PFSK-1 (cell line): ENCODE measurements around the gene EPAS1.

Experiments used
- FOXP2 ChIP-seq: optimal IDR thresholded peaks from 2 replicates; pipeline ENCODE3; 2011; ENCODE audit warnings: borderline replicate concordance, control low read depth, inconsistent platforms; ENCODE audit not compliant: insufficient read depth; ENCODE audit errors: extremely low read length, extremely low read depth
- POLR2AphosphoS5 ChIP-seq: IDR thresholded peaks from 2 replicates; pipeline ENCODE4 v1.6.1; 2012; ENCODE audit warnings: low read depth, mild to moderate bottlenecking, control low read depth, low read length, moderate library complexity
- REST ChIP-seq, 2 experiments: IDR thresholded peaks; 2 replicates each; pipeline versions ENCODE4 v1.6.1 to v1.8.0; 2011 to 2012; ENCODE audit warnings: low read depth in 2 of 2, low read length in 2 of 2, control low read depth in 1 of 2, inconsistent platforms in 1 of 2, mild to moderate bottlenecking in 1 of 2, moderate library complexity in 1 of 2; ENCODE audit not compliant: insufficient read depth in 1 of 2

GRCh38 chr2:46413111-46413510 is 115.9 kb downstream of the EPAS1 start:
- TF ChIP-seq POLR2AphosphoS5 (no peak), REST (IDR thresholded peaks at IDR 0.05; ENCODE audit: insufficient read depth in 1 of 2, low read depth in 2 of 2, low read length in 2 of 2) (no peak), FOXP2 (no peak)
